Gastrocnemius medialis (tissue), 4 donors: ENCODE measurements around the gene NYAP2. TPM values are rescaled to one million over a fixed set of nuclear protein-coding genes. Genes with fewer than 3 reads are reported as not detected.

ENCODE experiments used
- ATAC-seq, 2 donors: fragments of 150-250 bp; one replicate each; pipeline ENCODE4 v1.9.1; 2016
- DNase-seq, 2 donors: peaks; one replicate each; pipeline ENCODE4 v3.0.0-alpha.2; 2019
- H3K27ac ChIP-seq, 4 donors: fragments of 200-600 bp; sonication (generic); 1 replicate in 1 of 4; 2 replicates in 3 of 4; pipeline ENCODE4 v1.5.1; 2016 to 2018; ENCODE audit warnings: mild to moderate bottlenecking in 2 of 4, moderate library complexity in 1 of 4
- H3K27me3 ChIP-seq, 3 donors: fragments of 200-600 bp; sonication (generic) in 2 of 3; 1 replicate in 1 of 3; 2 replicates in 2 of 3; pipeline versions ENCODE4 v1.5.1 to v1.6.0; 2016 to 2019; ENCODE audit warnings: mild to moderate bottlenecking in 1 of 3, moderate library complexity in 1 of 3
- H3K36me3 ChIP-seq, 2 donors: fragments of 200-600 bp; sonication (generic) in 1 of 2; one replicate each; pipeline ENCODE4 v1.5.1; 2017 to 2018
- H3K4me1 ChIP-seq, 2 donors: fragments of 200-600 bp; sonication (generic) in 1 of 2; one replicate each; pipeline ENCODE4 v1.5.1; 2016 to 2017; ENCODE audit warnings: mild to moderate bottlenecking in 2 of 2
- H3K4me3 ChIP-seq, 4 donors: fragments of 200-600 bp; sonication (generic) in 3 of 4; 1 replicate in 1 of 4; 2 replicates in 3 of 4; pipeline ENCODE4 v1.5.1; 2016 to 2019; ENCODE audit warnings: mild to moderate bottlenecking in 2 of 4
- H3K9me3 ChIP-seq, 3 donors: fragments of 200-600 bp; sonication (generic) in 2 of 3; 1 replicate in 1 of 3; 2 replicates in 2 of 3; pipeline ENCODE4 v1.5.1; 2016 to 2019
- CTCF ChIP-seq, 5 experiments: fragments of 450-650 bp in 3 of 5; fragments of 200-600 bp in 2 of 5; sonication (generic) in 2 of 5; IDR thresholded peaks in 4 of 5; conservative IDR thresholded peaks in 1 of 5; 1 replicate in 4 of 5; 2 replicates in 1 of 5; pipeline ENCODE4 v1.5.1; 2016 to 2019; ENCODE audit warnings: antibody characterized with exemption in 5 of 5, mild to moderate bottlenecking in 3 of 5, moderate library complexity in 3 of 5
- POLR2A ChIP-seq, 2 donors: fragments of 450-650 bp; IDR thresholded peaks; one replicate each; pipeline ENCODE4 v1.6.1; 2017; ENCODE audit warnings: antibody characterized with exemption in 2 of 2, mild to moderate bottlenecking in 2 of 2, moderate library complexity in 2 of 2
- in situ Hi-C, 4 donors: fragments of 200-750 bp; cut with MboI; loops; one replicate each; pipeline versions ENCODE4 v1.15.0 to v1.8.0; 2017; ENCODE audit warnings: low sequenced_read_pairs in 4 of 4
- intact Hi-C: fragments of 100-400 bp; cut with DNase I; formaldehyde crosslinking; loops from one replicate; pipeline ENCODE4 v1.15.1; 2023; ENCODE audit warnings: low total_unique reads
- total RNA-seq, 4 donors: library from RNA; depleted of rRNA; stranded (reverse); fragments of >200 nt; gene quantifications; one replicate each; pipeline versions ENCODE4 v1.1.0 to v1.2.3, GENCODE V29; 2016

Gene NYAP2
- total RNA-seq, 4 donors from 2014 or later: 0.36 to 1.7 (median 1.5) TPM

- TF ChIP-seq POLR2A (IDR thresholded peaks at IDR 0.05) (no peak), CTCF (IDR thresholded peaks at IDR 0.05 in 4 of 5, conservative IDR thresholded peaks at IDR 0.05 in 1 of 5) (peak in 4 of 5 experiments; percentile 51 to 79 (median 65))
- no peaks in the 10 kb centered on the region for H3K36me3 ChIP-seq
- intact Hi-C loops (no loop called here), in situ Hi-C loops (loop anchor here in 2 of 4 donors (10.0 to 25.0 kb wide), 3 partner anchors 548 to 1154 kb away; no protein-coding TSS in a partner anchor)
- H3K27ac ChIP-seq: no peak overlapping the region
- peak in 1 of 2 donors; percentile 56 for ATAC-seq
- DNase-seq: peak in 1 of 2 donors; percentile 33
- no peaks in the 10 kb centered on the region for H3K9me3 ChIP-seq
- H3K4me3 ChIP-seq: no peak overlapping the region
- no peaks in the 10 kb centered on the region for H3K27me3 ChIP-seq
- no peaks in the 10 kb centered on the region for H3K4me1 ChIP-seq
These were observed 261.0 kb downstream of the NYAP2 start for GRCh38 chr2:225660262-225661131.

GRCh38 chr2:225662101-225662500, 262.6 kb downstream of the NYAP2 start:
- no peak overlapping the region for H3K4me3 ChIP-seq
- H3K27ac ChIP-seq: no peak overlapping the region
- in situ Hi-C loops: loop anchor here in 2 of 4 donors (10.0 to 25.0 kb wide), 3 partner anchors 550 to 1153 kb away; no protein-coding TSS in a partner anchor
- no peaks in the 10 kb centered on the region for H3K27me3 ChIP-seq
- no peaks in the 10 kb centered on the region for H3K4me1 ChIP-seq
- TF ChIP-seq POLR2A (IDR thresholded peaks at IDR 0.05) (no peak), CTCF (IDR thresholded peaks at IDR 0.05 in 4 of 5, conservative IDR thresholded peaks at IDR 0.05 in 1 of 5) (no peak)
- no peak for ATAC-seq
- no peaks in the 10 kb centered on the region for H3K9me3 ChIP-seq
- H3K36me3 ChIP-seq: no peaks in the 10 kb centered on the region
- intact Hi-C loops: no loop called here
- DNase-seq: no peak

- Histone ChIP-seq H3K27ac (no peak overlapping the region), H3K36me3 (no peaks in the 10 kb centered on the region), H3K4me1 (peaks cover 0 to 3% of the 10 kb centered on the region in 2 donors), H3K9me3 (no peaks in the 10 kb centered on the region), H3K27me3 (no peaks in the 10 kb centered on the region), H3K4me3 (no peak overlapping the region)
- in situ Hi-C loops: loop anchor here (5.0 to 25.0 kb wide), 6 partner anchors 555 to 1320 kb away; no protein-coding TSS in a partner anchor
- intact Hi-C loops: no loop called here
- ATAC-seq (no peak), DNase-seq (no peak)
- TF ChIP-seq POLR2A (IDR thresholded peaks at IDR 0.05): no peak
- TF ChIP-seq CTCF (IDR thresholded peaks at IDR 0.05 in 4 of 5, conservative IDR thresholded peaks at IDR 0.05 in 1 of 5): no peak
These were observed 267.9 kb downstream of the NYAP2 start for GRCh38 chr2:225667445-225667844.

GRCh38 chr2:225668606-225669266, 269.2 kb downstream of the NYAP2 start:
- no peaks in the 10 kb centered on the region for H3K36me3 ChIP-seq
- no peak overlapping the region for H3K27ac ChIP-seq
- H3K4me3 ChIP-seq: no peak overlapping the region
- no peaks in the 10 kb centered on the region for H3K27me3 ChIP-seq
- H3K4me1 ChIP-seq: peaks cover 0 to 3% of the 10 kb centered on the region in 2 donors
- intact Hi-C loops (loop anchor here (1.0 kb wide), 1 partner anchor 1317 kb away; no protein-coding TSS in a partner anchor), in situ Hi-C loops (loop anchor here (5.0 to 25.0 kb wide), 6 partner anchors 556 to 1319 kb away; no protein-coding TSS in a partner anchor)
- H3K9me3 ChIP-seq: no peaks in the 10 kb centered on the region
- no peak for DNase-seq
- peak in 1 of 2 donors; percentile 47 for ATAC-seq
- TF ChIP-seq CTCF (IDR thresholded peaks at IDR 0.05 in 4 of 5, conservative IDR thresholded peaks at IDR 0.05 in 1 of 5) (peak in 3 of 5 experiments; percentile 39 to 53 (median 42)), POLR2A (IDR thresholded peaks at IDR 0.05) (no peak)
